Vagina (tissue), 2 donors: ENCODE results near the gene HOXB7. TPM values are rescaled to one million over a fixed set of nuclear protein-coding genes. Genes with fewer than 3 reads are reported as not detected.

Experiments used
- DNase-seq, 2 donors: peaks; one replicate each; pipeline ENCODE4 v3.0.0-alpha.2; 2017; ENCODE audit errors: extremely low spot score in 2 of 2
- H3K27ac ChIP-seq: fragments of 200-600 bp; sonication (generic); one replicate; pipeline ENCODE4 v1.5.1; 2019
- H3K27me3 ChIP-seq: fragments of 200-600 bp; sonication (generic); one replicate; pipeline ENCODE4 v1.5.1; 2019
- H3K36me3 ChIP-seq, 2 donors: fragments of 200-600 bp; sonication (generic); one replicate each; pipeline ENCODE4 v1.5.1; 2017 to 2019
- H3K4me1 ChIP-seq: fragments of 200-600 bp; sonication (generic); one replicate; pipeline ENCODE4 v1.5.1; 2019
- H3K4me3 ChIP-seq, 2 donors: fragments of 200-600 bp; sonication (generic); 1 replicate in 1 of 2; 2 replicates in 1 of 2; pipeline ENCODE4 v1.5.1; 2016 to 2019
- H3K9me3 ChIP-seq: fragments of 200-600 bp; sonication (generic); one replicate; pipeline ENCODE4 v1.5.1; 2019
- POLR2A ChIP-seq, 2 donors: fragments of 450-650 bp; IDR thresholded peaks; one replicate each; pipeline ENCODE4 v1.6.1; 2017; ENCODE audit warnings: antibody characterized with exemption in 2 of 2, mild to moderate bottlenecking in 2 of 2, moderate library complexity in 2 of 2
- POLR2AphosphoS5 ChIP-seq, 2 donors: sonication (generic); formaldehyde crosslinking; IDR thresholded peaks; one replicate each; pipeline ENCODE4 v1.9.0; 2017; ENCODE audit warnings: antibody characterized with exemption in 2 of 2, mild to moderate bottlenecking in 2 of 2, low read depth in 1 of 2; ENCODE audit not compliant: insufficient read depth in 1 of 2
- intact Hi-C: fragments of 100-400 bp; cut with DNase I; formaldehyde crosslinking; loops from one replicate; pipeline ENCODE4 v1.15.1; 2023
- total RNA-seq: library from RNA; depleted of rRNA; stranded (reverse); fragments of >200 nt; gene quantifications from one replicate; pipeline ENCODE4 v1.2.3, GENCODE V29; 2016
- TF ChIP-seq, protein P1 (sequence below), 3 experiments: fragments of 450-650 bp in 2 of 3; fragments of 200-600 bp in 1 of 3; sonication (generic) in 1 of 3; IDR thresholded peaks; one replicate each; pipeline ENCODE4 v1.5.1; 2017 to 2019; ENCODE audit warnings: antibody characterized with exemption in 3 of 3, mild to moderate bottlenecking in 2 of 3, moderate library complexity in 2 of 3

The HOXB7 gene
- total RNA-seq, 1 donor from 2014 or later = 3.2 TPM

DNA sequence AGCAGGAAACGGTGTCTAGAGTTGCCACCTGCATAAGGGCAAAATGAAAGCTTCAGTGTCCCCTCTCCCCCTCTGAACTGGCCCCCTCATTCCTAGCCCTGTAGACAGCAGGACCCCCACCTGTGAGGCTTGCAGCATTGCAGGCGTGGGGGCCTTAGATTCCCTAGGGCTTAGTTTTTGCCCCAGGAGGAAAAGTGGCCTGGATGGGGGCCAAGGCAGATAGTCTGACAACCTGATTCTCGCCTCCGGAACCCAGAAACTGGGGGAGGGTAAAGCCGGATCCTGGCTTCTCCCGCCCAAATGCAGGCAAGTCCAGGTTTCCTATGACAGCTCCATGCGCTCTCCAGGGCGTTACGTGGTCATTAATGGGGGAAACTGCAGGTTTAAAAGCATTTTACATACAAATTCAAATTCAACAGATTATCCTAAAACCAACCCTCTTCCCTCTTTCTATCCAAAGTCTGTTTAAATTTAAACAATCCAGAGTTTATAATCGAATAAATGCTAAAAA is 5.4 kb downstream of the HOXB7 start:
- Histone ChIP-seq H3K36me3 (no peaks in the 10 kb centered on the region), H3K9me3 (no peaks in the 10 kb centered on the region), H3K27ac (no peak overlapping the region), H3K27me3 (no peaks in the 10 kb centered on the region), H3K4me3 (peak overlapping the region in 1 of 2 donors; percentile 39), H3K4me1 (peaks cover 18% of the 10 kb centered on the region)
- DNase-seq = no peak
- intact Hi-C loops = no loop called here
- TF ChIP-seq, protein P1, sequence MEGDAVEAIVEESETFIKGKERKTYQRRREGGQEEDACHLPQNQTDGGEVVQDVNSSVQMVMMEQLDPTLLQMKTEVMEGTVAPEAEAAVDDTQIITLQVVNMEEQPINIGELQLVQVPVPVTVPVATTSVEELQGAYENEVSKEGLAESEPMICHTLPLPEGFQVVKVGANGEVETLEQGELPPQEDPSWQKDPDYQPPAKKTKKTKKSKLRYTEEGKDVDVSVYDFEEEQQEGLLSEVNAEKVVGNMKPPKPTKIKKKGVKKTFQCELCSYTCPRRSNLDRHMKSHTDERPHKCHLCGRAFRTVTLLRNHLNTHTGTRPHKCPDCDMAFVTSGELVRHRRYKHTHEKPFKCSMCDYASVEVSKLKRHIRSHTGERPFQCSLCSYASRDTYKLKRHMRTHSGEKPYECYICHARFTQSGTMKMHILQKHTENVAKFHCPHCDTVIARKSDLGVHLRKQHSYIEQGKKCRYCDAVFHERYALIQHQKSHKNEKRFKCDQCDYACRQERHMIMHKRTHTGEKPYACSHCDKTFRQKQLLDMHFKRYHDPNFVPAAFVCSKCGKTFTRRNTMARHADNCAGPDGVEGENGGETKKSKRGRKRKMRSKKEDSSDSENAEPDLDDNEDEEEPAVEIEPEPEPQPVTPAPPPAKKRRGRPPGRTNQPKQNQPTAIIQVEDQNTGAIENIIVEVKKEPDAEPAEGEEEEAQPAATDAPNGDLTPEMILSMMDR (IDR thresholded peaks at IDR 0.05) = no peak
- TF ChIP-seq POLR2A (IDR thresholded peaks at IDR 0.05) (no peak), POLR2AphosphoS5 (IDR thresholded peaks at IDR 0.05; ENCODE audit: insufficient read depth in 1 of 2, low read depth in 1 of 2) (no peak)

DNA sequence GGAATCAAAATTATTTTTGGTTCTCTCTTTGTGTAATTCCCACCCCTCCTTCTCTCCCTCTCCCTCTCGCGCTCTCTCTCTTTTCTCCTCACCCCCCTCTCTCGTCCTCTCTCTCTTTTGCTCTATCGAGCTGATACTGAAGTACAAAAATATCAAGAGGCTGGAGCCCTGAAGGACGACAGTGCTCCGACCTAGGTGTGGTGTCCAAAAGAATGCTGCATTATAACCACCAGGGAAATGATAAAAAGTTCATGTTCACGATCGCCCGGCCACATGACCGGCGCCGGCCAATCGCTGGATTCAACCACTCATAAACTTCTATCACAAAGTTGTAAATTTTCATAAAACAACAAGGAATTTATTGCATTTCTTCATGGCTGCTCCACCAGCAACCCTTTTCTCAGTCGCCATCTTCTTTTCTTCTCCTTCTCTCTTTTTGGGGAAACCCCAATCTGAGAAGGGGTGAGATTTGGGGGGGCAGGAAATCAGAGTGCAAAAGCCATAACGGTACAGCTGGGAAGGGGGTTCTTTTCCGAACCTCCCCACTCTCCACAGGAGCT is 6.0 kb downstream of the HOXB7 start, which contains the start of gene HOXB6:
TSS of gene HOXB6 (minus strand) at position 217 of the 560 bp plus-strand sequence. CDS start 6,836 bp downstream, outside the sequence.
- Histone ChIP-seq H3K27me3 (no peaks in the 10 kb centered on the region), H3K9me3 (no peaks in the 10 kb centered on the region), H3K36me3 (no peaks in the 10 kb centered on the region), H3K4me1 (peaks cover 13% of the 10 kb centered on the region), H3K4me3 (peak within 1 kb of the TSS; percentile 39 to 41), H3K27ac (peak within 1 kb of the TSS; percentile 67)
- DNase-seq = no peak
- TF ChIP-seq, protein P1 (IDR thresholded peaks at IDR 0.05) = no peak
- TF ChIP-seq POLR2AphosphoS5 (IDR thresholded peaks at IDR 0.05; ENCODE audit: insufficient read depth in 1 of 2, low read depth in 1 of 2) = no peak
- no peak for TF ChIP-seq POLR2A (IDR thresholded peaks at IDR 0.05)
- intact Hi-C loops = no loop called here

DNA sequence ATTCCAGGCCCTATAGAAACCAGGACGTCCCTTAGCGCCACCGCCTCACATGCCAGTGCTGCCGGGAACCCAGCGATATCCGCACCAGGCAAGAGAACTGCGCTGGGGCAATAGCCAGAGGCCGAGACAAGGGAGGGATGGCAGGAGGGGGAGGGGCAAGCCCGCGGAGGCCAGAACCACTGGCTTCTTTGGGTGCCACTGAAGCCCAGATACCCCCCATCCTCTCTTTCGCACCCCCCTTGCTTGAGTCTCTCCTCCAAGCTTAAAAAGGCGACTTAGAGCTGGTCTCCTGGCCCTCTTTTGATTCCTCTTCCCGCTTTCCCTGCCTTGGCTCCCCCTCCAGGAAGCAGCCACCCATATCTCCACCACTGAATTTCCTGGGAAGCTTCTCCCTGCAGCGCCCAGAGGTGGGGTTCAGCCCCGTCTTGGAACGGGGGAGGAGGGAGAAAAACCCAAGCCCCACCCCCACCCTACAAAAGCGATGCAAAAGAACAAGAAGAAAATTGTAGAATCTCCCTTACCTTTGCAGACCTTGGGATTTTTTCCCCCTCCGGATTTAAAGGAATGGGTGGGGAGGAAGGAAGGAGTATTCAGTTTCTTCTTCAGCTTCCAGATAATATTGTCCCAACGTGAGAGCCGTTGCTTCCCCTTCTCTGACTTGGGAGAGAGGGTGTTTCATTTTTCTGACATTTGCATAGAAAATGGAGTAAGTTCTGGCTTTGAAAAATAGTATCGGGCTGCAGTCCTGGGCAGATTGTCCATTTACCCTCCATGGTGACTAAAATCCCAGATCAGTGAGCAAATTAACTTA is 6.7 kb downstream of the HOXB7 start:
- peak overlapping the region; percentile 39 to 41 for H3K4me3 ChIP-seq
- H3K27ac ChIP-seq = peak overlapping the region; percentile 67
- DNase-seq = no peak
- no peaks in the 10 kb centered on the region for H3K36me3 ChIP-seq
- H3K4me1 ChIP-seq = peaks cover 13% of the 10 kb centered on the region
- TF ChIP-seq, protein P1 (IDR thresholded peaks at IDR 0.05) = no peak
- no peak for TF ChIP-seq POLR2AphosphoS5 (IDR thresholded peaks at IDR 0.05; ENCODE audit: insufficient read depth in 1 of 2, low read depth in 1 of 2)
- no peak for TF ChIP-seq POLR2A (IDR thresholded peaks at IDR 0.05)
- no peaks in the 10 kb centered on the region for H3K27me3 ChIP-seq
- intact Hi-C loops = no loop called here
- no peaks in the 10 kb centered on the region for H3K9me3 ChIP-seq

DNA sequence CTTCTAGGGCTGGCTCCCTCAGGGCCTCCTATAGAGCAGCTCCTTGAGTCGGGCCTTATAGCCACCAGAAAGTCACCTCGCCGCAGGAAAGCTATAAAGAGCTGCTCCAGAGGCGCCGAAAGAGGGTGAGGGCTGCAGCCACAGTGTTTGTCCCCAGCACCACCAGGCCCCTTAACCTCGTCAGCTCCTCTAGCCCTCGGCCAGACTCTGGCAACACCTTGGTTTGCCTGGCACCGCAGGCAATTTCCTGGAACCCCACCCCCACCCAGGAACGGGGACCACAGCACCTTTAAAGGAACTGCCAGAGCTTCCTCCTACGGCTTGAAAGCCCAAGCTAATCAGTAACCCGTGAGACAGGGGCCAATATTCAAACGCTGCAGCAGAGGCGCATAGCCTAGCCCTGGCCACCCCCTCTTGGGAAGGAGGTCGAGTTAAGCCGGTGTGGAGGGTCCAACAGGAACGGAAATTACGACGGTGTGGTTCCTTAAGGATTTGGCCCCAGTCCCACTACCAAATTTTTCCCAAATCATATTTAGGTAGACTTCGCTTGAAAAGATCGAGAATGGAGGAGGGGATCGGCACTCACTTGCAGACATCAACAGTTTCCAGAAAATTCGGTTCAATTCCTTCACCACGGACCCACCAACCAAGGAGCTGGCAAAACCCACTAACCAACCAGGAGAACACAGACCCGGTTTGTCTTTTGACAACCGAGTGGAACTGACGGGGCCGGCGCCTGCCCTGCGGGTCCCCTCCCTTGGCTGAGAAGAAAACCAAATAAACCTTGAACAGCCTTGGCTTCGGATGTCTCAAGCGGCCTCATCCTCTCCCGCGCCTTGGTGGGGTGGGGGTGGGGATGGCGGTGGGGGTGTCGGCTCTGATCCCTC is 9.0 kb downstream of the HOXB7 start:
- Histone ChIP-seq H3K9me3 (no peaks in the 10 kb centered on the region), H3K27me3 (no peaks in the 10 kb centered on the region), H3K27ac (no peak overlapping the region), H3K4me3 (peak overlapping the region; percentile 39 to 41), H3K4me1 (peaks cover 32% of the 10 kb centered on the region), H3K36me3 (no peaks in the 10 kb centered on the region)
- intact Hi-C loops = no loop called here
- no peak for DNase-seq
- TF ChIP-seq POLR2A (IDR thresholded peaks at IDR 0.05) (no peak), POLR2AphosphoS5 (IDR thresholded peaks at IDR 0.05; ENCODE audit: insufficient read depth in 1 of 2, low read depth in 1 of 2) (no peak)
- TF ChIP-seq, protein P1 (IDR thresholded peaks at IDR 0.05) = no peak
